GM18519 (cell line): Measurements from ENCODE around the gene KLC1.
"Not testable (repeated sequence)": the region's sequence is repeated elsewhere in the genome, so short reads cannot be mapped to it uniquely, and the experiment has no call there.

Experiments
- ATAC-seq: cut with Tn5 transposase; IDR thresholded peaks from one replicate; pipeline ENCODE4 v1.9.1; 2021; ENCODE audit warnings: mild to moderate bottlenecking, moderate library complexity; ENCODE audit not compliant: unreplicated experiment, low FRiP score

KLC1 gene

DNA sequence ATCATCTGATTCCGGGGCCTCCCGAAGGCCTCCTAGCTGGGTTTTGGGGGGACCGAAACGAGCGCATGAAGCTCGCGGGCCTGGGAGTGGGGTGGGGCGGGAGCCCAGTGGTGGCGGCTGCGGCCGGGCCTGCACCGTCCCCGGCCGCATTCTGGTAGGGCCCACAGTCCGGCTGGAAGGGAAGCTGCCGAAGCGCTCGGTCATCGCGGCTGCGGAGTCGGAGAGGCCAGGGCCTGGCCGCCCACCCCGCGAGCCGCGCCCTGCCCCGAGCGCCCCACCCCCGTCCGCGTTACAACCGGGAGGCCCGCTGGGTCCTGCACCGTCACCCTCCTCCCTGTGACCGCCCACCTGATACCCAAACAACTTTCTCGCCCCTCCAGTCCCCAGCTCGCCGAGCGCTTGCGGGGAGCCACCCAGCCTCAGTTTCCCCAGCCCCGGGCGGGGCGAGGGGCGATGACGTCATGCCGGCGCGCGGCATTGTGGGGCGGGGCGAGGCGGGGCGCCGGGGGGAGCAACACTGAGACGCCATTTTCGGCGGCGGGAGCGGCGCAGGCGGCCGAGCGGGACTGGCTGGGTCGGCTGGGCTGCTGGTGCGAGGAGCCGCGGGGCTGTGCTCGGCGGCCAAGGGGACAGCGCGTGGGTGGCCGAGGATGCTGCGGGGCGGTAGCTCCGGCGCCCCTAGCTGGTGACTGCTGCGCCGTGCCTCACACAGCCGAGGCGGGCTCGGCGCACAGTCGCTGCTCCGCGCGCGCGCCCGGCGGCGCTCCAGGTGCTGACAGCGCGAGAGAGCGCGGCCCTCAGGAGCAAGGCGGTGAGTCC is at the start of gene KLC1:
Gene KLC1, plus strand, starts transcription at position 528 of the 819 bp plus-strand sequence. CDS start 25,354 bp downstream, outside the sequence.
- no peak for ATAC-seq

DNA sequence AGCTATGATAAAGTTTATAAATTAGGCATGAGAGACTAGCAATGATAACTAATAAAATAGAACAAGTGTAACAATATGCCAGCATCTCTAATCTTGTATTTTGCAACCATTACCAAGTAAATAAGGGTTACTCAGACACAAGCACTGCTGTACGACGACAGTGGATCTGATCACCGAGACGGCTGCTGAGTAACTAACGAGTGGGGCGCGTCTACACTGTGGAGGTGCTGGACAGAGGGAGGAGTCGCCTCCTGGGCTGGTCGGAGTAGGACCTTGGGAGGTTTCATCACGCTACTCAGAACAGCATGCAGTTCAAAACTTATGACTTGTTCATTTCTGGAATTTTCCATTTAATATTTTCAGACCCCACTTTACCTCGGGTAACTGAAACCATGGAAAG is 47.8 kb upstream of the KLC1 start:
- no peak for ATAC-seq

DNA sequence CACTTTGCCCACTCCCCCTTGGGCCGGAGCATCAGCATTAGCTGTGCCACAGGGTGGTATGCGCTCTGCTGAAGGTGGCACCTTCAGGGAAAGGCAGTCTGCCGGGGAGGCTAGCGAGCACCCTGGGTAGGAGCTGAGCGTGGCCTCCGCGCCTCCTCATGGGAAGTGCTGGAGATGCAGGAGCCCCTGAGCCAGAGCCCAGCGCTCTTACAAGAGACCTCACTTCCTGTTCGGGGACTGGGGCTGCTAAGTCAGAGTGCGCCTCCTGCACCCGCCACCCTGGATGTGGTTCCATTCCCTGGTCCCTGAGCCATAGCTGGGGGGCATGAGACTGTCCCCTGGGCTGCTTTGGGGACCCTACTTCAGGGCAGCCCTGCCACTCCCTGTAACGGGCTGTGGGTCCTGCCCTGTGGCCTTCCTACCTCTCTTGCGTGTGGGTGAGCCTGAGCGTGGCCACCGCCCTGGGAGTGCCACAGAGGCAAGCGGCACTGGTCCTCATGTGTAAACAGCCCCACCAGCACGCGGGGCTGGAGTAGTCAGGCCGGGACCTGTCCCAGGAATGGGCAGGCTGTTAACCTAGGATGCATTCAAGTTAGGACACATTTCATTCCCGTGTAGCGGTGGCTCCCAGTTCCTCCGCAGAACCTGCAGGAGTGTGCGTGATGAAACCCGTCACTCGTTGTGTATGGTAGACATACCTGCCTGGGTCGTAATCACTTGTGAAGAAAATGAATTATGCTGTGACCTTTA is 46.9 kb upstream of the KLC1 start:
- no peak for ATAC-seq

DNA sequence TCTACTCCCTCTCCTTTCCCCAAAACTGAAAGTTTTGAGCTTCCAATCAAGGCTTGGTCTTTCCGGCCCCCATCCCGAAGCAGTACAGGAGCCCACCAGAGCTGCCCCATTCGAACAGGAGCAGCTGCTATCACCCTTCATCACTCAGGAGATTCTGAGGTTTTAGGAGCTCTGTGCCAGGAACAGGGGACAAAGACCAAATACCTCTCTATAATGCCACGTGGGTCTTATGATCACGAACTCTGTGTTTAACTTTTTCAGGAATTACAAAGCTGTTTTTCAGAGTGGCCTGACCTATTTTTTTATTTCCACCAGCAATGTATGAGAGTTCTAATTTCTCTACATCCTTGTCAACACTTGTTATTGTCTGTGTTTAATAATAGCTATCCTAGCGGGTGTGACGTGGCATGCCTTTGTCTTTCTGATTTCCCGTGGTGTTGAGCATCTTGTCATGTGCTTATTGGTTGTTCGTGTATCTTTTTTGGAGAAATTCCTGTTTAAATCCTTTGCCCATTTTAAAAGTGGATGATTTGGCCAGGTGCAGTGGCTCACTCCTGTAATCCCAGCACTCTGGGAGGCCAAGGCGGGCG is 44.6 kb upstream of the KLC1 start:
- no peak for ATAC-seq

DNA sequence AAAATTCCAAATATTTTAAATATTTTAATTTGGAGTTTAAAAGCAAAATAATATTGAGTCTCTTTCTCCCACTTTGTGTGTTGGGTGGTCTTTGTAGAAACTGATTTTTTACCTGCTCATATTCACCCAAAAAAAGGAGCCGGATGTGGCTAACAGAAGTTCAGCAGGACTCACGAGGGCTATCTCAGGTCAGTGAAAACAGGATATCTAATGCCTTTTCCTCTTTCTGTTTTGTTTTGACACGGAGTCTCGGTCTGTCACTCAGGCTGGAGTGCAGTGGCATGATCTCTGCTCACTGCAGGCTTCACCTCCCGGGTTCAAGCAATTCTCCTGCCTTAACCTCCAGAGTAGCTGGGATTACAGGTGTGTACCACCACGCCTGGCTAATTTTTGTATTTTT is 35.4 kb upstream of the KLC1 start:
- ATAC-seq, result no peak

DNA sequence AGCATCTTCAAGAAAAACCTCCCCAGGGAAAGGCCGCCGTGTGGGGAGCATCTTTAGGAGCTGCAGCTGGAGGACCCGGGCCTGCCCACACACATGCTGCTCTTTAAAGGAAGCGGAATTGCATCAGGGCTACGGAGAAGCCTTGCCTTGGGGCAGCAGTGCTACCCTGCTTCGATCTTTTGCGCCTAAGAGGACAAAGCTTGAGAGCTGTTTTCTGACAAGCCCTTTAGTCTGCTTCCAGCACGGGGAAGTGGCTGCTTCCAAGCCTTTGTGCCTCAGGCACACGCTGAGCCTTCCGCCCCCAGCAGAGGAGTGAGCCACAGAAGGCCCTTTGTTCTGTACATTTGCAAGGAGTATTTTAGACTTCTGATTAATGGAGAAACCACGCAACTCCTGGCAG is 34.7 kb upstream of the KLC1 start:
- ATAC-seq, result no peak

DNA sequence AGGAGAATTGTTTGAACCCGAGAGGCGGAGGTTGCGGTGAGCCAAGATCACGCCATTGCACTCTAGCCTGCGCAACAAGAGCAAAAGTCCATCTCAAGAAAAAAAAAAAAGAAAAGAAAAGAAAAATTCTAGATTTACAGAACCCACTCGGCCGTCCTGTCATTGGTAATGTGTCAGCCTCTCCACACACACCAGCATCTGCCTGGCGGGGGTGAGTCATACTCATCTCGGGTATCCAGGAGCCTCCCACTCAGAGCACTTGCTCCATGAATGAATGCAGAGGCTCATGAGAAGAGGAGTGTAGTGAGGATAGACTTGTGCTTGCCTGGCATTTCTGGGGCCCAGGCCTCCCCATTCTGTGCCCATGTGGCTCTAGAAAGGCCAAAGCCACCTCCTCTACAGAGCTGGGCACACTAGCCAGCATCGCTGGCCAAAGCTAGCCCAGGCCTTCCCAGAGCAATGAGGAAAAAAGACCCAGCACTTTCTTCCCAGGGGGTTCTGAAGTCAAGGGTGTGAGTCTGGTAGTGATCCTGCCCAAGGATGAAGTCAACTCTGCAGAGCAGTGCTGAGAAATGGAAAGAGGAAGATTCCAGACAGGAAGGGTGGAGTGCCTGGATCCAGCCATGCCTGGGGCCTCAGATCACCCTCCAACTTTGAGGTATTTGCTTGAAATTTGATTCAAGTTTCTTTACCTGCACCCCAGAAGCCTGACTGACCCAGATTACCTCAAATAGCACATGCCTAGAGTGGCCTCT is 31.2 kb upstream of the KLC1 start:
- no peak for ATAC-seq

DNA sequence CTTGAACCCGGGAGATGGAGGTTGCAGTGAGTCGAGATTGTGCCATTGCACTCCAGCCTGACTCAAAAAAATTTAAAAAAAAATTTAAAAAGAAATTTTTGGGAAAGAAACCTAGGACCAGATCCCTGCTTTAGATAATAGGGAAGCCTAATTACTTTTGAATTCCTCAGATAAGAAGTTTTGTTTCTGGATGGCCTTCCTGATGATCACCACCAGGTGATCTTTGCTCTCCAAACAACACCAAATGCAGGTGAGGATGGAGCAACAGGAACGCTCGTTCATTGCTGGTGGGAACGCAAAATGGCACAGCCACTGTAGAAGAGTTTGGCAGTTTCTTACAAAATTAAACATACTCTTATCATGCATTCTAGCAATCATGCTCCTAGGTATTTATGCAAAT is 28.5 kb upstream of the KLC1 start:
- no peak for ATAC-seq

DNA sequence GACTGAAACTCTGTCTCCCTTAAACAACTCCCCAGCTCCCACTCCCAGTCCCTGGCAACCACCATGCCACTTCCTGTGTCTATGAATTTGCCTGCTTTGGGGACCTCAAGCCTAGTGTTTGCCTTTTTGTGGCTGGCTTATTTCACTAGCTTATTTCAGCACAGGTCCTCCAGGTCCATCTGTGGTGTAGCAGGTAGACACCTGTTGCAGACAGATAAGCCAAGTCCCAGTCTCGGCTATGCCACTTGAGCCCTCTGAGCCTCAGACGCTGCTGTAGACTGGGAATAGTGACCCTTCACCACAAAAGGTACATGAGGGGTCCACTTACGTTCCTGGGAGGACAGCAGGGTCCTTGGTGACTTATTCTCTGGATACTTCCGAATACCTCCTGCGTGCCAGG is 24.4 kb upstream of the KLC1 start:
- no peak for ATAC-seq

DNA sequence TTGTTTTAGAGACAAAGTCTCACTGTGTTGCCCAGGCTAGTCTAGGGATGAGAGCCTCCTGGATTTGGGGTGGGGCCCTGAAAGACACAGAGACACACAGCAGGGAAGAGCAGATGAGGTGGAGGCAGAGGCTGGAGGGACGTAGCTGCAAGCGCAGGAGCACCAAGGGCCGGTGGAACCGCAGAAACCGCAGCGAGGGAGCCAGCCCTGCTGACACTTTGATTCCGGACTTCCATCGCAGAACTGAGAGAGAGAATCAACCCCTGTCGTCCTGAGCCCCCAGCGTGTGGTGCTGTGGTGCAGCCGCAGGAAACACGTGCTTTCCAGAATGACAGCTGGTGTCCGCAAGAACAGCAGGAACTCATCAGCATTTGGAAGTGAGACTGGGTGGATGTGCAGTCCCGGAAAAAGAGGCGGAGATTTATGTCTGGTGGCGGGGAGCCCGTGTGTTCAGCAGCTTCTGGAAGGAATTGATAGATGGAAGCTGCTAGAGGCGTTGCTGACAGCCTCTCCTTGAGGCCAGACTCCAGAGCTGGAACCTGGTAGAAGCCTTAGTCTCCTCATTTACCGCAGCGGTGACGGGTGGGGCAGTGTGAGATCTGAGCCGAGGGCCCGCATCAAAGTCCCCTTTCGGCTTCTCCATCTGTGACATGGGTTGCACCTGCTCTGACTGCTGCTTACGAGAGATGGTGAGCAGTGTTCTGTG is 21.9 kb upstream of the KLC1 start:
- ATAC-seq, result no peak

DNA sequence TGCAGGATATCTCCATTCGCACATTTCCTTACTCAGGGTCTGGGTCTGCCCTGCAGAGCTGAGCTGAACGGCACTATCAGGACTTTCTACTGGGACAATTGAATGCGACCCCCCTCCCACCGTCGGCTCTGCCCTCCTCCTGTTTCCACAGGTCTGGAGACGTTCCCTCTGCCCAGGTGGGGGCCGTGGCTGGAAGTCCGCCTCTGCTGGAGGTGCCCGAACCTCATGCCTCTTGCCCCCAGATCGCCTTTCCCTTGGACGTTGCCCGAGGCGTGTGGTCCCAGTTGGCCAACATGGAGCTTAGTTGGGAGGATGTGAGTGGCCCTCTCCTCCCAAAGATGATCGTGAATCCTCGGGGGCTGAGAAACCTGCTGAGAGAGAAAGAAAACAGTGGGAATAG is 21.2 kb upstream of the KLC1 start:
- ATAC-seq, result no peak

DNA sequence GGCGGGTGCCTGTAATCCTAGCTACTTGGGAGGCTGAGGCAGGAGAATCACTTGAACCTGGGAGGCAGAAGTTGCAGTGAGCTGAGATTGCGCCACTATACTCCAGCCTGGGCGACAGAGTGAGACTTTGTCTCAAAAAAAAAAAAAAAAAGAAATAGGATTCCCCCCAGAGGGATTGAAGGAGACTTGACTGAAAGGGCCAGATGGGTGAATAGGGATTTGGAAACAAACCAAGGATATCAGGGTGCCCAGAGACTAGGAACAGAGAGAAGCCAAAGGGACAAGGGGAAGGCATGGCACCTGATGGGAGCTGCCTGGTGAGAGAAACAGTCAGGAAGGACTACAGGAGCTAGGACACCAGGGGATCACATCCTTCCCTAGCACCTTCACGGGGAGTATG is 19.9 kb upstream of the KLC1 start:
- ATAC-seq, result not testable (repeated sequence)

DNA sequence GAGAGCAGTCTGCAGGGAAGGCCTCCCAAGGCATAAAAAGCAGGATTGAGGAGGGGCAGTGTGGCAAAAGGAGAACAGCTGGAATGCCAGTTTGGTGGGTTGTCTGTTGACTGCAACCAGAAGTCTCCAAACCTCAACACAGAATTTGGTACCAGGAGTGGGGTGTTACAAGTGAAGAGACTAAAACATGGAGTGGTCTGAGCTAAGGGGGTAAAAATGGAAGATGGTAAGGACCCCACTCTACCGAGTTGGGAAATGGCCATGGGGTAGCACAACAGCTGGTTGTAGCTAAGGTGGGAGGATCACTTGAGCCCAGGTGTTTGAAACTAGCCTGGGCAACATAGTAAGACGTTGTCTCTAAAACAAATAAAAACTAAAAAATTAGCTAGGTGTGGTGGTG is 17.8 kb upstream of the KLC1 start:
- ATAC-seq, result no peak

DNA sequence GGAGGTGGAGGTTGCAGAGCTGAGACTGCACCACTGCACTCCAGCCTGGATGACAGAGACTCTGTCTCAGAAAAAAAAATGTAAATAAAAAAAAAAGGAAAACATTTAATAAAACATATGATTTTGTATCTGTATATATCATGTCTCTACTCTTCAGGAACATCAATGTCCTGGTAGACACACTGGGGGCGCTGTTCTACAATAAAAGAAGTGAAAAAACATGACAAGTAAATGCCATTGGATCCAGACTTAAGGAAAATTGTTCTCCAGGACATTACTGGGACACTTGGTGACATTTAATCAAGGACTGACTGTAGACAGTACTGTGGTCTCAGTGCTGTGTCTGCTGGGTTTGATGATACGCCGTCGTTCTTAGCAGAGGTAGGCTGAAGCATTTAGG is 15.5 kb upstream of the KLC1 start:
- no peak for ATAC-seq

DNA sequence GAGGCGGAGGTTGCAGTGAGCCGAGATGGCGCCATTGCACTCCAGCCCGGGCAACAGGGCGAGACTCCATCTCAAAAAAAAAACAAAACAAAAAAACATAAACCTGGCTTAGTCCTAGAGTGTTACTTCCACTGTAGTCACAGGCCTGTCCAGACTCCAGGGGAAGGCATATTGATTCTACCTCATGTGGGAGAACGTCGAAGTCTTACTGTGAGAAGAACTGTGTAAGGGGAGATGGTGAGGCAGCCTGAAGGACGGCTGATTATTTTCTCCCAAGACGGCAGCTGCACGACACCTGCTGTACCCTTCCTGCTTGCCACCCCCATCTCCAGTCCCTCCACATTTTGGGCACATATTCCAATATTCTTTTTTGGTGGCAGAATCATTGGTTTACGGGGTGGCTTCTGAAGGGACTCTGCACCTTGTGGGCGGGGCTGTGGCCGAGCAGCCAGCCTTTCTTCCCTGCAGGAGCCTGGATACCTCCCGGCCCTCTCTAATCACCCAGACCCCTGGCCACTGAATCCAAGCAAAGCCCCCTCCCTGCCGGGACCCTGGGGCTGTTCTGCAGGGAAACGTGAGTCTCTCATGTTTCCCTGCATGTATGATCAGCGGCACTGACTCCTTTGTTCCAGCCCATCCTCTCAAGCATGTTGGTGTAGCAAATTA is 12.2 kb upstream of the KLC1 start:
- ATAC-seq, result no peak

DNA sequence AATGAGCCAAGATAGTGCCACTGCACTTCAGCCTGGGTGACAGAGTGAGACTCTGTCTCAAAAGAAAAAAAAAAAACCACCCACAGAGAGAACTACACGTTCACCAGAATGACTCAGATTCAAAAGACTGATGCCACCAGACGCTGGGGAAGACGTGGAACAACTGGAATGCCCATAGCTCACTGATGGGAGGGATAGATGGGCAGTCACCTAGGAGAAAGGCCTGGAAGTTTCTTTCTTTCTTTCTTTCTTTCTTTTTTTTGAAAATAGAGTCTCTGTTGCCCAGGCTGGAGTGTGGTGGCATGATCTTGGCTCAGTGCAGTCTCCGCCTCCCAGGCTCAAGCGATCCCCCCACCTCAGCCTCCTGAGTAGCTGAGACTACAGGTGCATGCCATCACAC is 10.0 kb upstream of the KLC1 start:
- no peak for ATAC-seq

DNA sequence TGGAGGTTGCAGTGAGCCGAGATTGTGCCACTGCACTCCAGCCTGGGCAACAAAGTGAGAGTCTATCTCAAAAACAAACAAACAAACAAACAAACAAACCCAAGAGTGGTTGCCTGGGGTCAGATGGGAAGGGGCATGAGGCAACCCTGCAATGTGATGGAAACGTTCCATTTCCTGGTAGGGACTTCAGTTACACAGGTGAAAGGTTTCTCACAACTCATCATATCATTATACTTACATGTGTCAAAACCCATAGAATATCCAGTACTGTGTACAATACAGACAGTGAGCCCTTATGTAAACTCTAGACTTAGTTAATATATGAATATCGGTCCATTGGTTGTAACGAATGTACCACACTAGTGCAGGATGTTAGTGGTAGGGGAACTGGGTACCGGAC is 7.2 kb upstream of the KLC1 start:
- ATAC-seq, result no peak

DNA sequence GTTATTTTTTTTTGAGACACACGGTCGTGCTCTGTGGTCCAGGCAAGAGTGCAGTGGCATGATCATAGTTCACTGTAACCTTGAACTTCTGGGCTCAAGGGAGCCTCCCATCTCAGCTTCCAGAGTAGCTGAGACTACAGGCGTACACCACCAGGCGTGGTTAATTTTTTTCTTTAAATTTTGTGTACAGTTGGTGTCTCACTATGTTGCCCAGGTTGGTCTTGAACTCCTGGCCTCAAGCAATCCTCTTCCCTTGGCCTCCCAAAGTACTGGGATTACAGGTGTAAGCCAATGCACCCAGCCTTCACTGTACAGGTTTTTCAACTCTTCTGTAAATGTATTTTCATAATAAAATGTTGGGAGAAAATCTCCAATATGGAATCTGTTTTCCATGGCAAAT is 5.7 kb upstream of the KLC1 start:
- ATAC-seq, result no peak

DNA sequence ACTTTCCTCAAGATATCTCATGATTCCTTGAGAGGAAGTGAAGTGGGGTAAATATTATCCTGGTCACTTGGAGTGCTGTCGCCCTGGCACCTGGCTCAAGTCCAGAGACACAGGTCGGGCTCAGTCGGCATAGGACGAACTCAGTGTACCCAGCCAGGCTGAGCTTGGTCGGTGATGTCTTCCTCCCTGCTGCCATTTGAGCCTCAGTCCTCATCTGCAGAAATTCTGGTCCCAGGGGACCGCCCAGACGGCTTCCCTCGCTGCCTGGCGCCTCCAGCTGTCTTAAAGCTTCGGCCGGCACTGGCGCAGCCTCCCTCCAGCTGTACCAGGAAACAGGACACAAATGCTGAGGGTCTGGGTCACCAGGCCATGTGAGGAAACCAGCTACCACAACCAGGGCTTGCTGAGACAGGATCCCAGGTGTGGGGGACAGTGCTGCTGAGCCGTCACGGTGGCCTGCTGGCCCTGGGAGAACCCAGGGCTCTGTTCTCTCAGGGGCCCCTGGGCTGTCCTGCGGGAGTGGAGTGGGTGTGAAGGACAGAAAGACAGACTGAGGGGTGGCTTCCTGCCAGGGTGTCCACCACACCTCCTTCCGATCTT is 5.0 kb upstream of the KLC1 start:
- ATAC-seq, result no peak
